Astrocyte of the cerebellum (primary cell): ENCODE data around the gene MYMX.

ENCODE experiments used
- DNase-seq: peaks from one replicate; pipeline ENCODE4 v3.0.0-alpha.2; 2011; ENCODE audit warnings: low read depth
- H3K4me3 ChIP-seq: 2 replicates; pipeline ENCODE4 v1.5.1; 2011; ENCODE audit warnings: mild to moderate bottlenecking, low read depth, low read length, moderate library complexity
- in situ Hi-C: cut with HindIII; loops from 2 replicates; pipeline ENCODE4 v1.10.0; 2017; ENCODE audit warnings: low sequenced_read_pairs
- TF ChIP-seq, protein P1 (sequence below): IDR thresholded peaks from 2 replicates; pipeline ENCODE4 v1.5.1; 2012; ENCODE audit warnings: low read length, low read depth, moderate library complexity, mild to moderate bottlenecking; ENCODE audit errors: missing control alignments

MYMX gene

GRCh38 chr6:44265007-44265721 is 48.4 kb downstream of the MYMX start, which contains the start of gene NFKBIE:
Gene NFKBIE (minus strand): TSS chr6:44265551. CDS start chr6:44265346, 205 bp downstream.
- in situ Hi-C loops: no loop called here
- TF ChIP-seq, protein P1, sequence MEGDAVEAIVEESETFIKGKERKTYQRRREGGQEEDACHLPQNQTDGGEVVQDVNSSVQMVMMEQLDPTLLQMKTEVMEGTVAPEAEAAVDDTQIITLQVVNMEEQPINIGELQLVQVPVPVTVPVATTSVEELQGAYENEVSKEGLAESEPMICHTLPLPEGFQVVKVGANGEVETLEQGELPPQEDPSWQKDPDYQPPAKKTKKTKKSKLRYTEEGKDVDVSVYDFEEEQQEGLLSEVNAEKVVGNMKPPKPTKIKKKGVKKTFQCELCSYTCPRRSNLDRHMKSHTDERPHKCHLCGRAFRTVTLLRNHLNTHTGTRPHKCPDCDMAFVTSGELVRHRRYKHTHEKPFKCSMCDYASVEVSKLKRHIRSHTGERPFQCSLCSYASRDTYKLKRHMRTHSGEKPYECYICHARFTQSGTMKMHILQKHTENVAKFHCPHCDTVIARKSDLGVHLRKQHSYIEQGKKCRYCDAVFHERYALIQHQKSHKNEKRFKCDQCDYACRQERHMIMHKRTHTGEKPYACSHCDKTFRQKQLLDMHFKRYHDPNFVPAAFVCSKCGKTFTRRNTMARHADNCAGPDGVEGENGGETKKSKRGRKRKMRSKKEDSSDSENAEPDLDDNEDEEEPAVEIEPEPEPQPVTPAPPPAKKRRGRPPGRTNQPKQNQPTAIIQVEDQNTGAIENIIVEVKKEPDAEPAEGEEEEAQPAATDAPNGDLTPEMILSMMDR: peak; percentile 46
- peak; percentile 63 for DNase-seq
- peak within 1 kb of the TSS; percentile 68 for H3K4me3 ChIP-seq

DNA sequence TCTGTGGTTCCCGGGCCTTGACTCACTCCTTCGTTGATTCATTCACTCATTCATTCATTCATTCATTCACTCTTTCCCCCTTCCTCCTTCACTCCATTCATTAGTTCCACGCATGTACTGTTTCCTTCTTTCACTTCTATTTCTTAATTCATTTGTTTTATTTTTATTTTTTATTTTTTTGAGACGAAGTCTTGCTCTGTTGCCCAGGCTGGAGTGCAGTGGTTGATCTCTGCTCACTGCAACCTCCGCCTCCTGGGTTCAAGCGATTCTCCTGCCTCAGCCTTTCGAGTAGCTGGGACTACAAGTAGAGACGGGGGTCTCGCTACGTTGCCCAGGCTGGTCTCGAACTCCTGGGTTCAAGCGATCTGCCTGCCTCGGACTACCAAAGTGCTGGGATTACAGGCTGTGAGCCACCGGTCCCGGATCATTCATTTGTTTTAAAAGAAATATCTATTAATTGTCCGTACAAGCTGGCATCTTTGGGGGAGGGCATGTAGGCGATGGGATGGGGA is 49.1 kb downstream of the MYMX start:
- TF ChIP-seq, protein P1: no peak
- peak overlapping the region; percentile 68 for H3K4me3 ChIP-seq
- no peak for DNase-seq
- in situ Hi-C loops: no loop called here

DNA sequence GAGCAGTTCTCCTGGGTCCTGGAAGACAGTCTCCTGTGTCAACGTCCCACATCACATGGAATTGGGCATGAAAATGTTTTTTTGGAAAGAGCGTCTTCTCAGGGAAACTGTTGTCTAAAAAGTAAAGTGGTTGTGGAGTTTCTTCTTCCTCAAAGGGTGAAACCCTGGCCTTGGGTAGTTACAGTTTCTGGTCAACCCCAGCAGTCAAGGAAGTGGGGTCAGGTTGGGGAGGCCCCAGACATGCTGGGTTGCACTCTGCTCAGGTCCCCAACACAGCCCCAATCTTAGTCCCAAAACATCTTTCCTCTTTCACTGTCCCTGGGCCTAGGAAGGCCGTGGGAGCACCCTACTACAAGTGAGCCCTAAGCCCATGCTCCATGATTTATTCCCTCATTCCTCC is 49.6 kb downstream of the MYMX start:
- in situ Hi-C loops: no loop called here
- no peak overlapping the region for H3K4me3 ChIP-seq
- no peak for DNase-seq
- TF ChIP-seq, protein P1: no peak

DNA sequence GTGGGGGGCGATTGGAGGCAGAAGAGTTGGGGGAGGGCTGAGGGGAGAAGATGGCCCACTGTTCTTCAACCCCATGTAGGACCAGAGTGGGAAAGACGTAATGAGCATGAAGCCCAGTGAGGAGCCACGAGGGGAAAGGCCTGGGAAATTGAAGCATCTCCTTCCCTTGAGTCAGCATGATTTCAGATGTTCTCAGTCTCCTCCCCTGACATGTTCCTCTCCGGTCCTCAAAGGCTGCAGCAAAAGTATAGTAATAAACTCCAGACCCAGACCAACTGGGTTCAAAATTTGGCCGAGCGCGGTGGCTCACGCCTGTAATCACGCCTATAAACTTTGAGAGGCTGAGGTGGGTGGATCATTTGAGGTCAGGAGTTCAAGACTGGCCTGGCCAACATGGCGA is 50.5 kb downstream of the MYMX start:
- no peak overlapping the region for H3K4me3 ChIP-seq
- in situ Hi-C loops: no loop called here
- DNase-seq: no peak
- TF ChIP-seq, protein P1: no peak
